Measurements from ENCODE around the gene PDPR.
A peak's percentile ranks its signal among the peaks of the same experiment; 100 is the strongest.
"Not testable (repeated sequence)": the region's sequence is repeated elsewhere in the genome, so short reads cannot be mapped to it uniquely, and the experiment has no call there.

PDPR gene

GRCh38 chr16:70128844-70129243, 14.7 kb downstream of the PDPR start:
- DNase-seq (ENCODE audit: low read depth) = not testable (repeated sequence)

DNA sequence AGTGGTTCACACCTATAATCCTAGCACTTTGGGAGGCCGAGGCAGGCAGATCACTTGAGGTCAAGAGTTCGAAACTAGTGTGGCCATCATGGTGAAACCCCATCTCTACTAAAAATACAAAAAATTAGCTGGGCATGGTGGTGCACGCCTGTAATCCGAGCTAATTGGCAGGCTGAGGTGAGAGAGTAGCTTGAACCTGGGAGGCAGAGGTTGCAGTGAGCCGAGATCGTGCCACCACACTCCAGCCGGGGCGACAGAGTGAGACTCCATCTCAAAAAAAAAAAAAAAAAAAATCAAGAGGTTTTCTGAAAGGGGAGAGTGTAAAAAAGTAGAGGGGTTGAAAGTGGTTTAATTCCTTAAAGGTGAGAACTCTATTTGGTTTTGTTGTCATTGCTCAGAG, 21.7 kb downstream of the PDPR start:
- DNase-seq (ENCODE audit: low read depth) = not testable (repeated sequence)

DNA sequence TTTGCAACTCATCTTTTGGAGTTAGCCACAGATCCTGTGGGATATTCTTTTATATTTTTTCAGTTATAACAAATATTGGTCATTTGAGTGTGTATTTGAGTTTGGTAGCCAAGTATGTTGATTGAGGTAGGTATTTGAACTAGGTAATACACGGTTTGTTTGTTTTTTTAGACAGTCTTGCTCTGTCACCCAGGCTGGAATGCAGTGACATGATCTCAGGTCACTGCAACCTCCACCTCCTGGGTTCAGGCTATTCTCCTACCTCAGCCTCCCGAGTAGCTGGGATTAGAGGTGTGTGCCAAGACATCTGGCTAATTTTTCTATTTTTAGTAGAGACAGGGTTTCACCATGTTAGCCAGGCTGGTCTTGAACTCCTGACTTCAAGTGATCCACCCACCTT, 22.5 kb downstream of the PDPR start:
- not testable (repeated sequence) for DNase-seq (ENCODE audit: low read depth)

GRCh38 chr16:70142739-70143138, 28.6 kb downstream of the PDPR start:
- not testable (repeated sequence) for DNase-seq (ENCODE audit: low read depth)

DNA sequence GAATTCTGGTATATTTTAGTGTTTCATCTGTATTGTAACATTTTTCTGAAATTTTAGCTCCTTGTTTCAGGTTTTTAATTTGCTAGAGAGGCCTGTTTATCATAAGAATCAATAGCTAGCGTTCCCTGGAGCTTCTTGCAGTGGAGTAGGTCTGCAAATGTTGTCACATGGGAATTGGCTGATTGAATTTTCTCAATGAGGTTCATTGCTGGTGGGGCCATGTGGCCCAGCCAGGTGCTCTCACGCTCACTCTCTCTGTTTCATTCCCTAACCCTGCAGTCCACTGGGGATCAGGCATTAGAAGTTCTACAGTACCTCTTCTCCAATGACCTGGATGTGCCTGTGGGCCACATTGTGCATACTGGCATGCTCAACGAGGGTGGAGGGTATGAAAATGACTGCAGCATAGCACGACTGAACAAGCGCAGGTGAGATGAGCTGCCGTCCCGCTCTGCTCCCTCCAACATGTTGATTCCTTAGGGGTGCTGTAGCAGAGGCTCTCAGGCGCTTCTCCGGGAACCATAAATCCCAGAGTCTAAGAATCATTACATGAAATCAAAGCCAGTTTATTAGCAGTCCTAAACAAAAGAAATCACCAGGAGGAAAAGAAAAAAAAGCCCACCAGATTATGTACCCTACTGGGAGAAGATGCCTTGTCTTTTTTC, 29.2 kb downstream of the PDPR start:
- not testable (repeated sequence) for DNase-seq (ENCODE audit: low read depth)

GRCh38 chr16:70147853-70148252, 33.7 kb downstream of the PDPR start:
- not testable (repeated sequence) for DNase-seq (ENCODE audit: low read depth)

DNA sequence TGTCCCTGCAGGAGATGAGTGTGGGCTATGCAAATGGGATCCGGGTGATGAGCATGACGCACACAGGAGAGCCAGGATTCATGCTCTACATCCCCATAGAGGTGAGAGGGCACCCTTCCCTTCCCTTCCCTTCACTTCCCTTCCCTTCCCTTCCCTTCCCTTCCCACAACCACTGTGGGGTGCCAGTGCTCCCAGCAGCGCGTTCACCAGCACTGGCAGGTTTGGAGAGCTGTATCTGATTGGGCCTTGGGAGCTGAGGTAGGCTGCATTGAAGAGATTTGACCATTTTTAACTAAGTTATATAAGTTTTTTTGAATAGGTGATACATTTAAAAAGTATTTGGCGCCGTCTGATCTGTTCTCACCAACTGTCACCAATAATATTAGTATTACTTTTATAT, 34.3 kb downstream of the PDPR start:
- DNase-seq (ENCODE audit: low read depth) = not testable (repeated sequence)

DNA sequence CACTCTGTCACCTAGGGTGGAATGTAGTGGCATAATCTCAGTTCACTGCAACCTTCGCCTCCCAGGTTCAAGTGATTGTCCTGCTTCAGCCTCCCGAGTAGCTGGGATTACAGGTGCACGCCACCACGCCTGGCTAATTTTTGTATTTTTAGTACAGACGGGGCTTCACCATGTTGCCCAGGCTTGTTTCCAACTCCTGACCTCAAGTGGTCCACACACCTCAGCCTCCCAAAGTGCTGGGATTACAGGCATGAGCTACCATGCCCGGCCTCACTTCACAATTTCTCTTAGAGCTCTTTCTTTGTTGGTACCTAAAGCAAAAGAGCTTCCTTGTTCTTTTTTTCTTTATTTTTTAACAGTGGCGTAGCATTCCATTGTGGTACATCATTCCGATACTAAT, 35.2 kb downstream of the PDPR start:
- not testable (repeated sequence) for DNase-seq (ENCODE audit: low read depth)

- DNase-seq (ENCODE audit: low read depth) = no peak
Observed at GRCh38 chr16:70151391-70151790, 37.3 kb downstream of the PDPR start.

GRCh38 chr16:70151941-70152509, 37.9 kb downstream of the PDPR start:
- DNase-seq (ENCODE audit: low read depth) = no peak

GRCh38 chr16:70152578-70153302, 38.6 kb downstream of the PDPR start:
- no peak for DNase-seq (ENCODE audit: low read depth)

- not testable (repeated sequence) for DNase-seq (ENCODE audit: low read depth)
Observed at GRCh38 chr16:70154736-70155135, 40.6 kb downstream of the PDPR start.

DNA sequence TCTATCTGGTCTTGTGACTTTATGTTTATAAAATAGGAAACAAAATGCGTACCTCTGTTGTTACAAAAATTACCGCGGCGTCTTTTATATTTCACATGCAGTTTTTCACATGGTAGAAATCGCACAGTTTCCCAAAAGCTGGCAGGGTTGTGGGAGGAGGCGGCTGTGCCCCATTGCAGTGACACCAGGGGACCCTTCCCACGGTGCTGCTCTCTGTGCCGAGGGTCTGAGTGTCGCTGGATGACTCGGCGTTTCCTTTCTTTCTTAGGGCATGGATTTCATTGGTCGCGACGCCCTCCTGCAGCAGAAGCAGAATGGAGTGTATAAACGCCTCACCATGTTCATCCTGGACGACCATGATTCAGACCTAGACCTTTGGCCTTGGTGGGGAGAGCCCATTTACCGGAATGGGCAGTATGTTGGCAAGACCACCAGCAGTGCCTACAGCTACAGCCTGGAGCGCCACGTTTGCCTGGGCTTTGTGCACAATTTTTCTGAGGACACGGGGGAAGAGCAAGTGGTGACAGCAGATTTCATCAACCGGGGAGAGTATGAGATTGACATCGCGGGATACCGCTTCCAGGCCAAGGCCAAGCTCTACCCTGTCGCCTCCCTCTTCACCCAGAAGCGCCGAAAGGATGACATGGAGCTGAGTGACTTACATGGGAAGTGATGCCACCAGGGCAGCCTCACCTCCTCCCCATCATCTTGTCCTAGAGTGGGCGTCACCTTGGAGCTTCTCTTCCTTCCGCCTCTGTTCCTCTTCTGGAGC, 42.3 kb downstream of the PDPR start:
- DNase-seq (ENCODE audit: low read depth) = no peak

GRCh38 chr16:70157105-70157476, 43.0 kb downstream of the PDPR start:
- no peak for DNase-seq (ENCODE audit: low read depth)

DNA sequence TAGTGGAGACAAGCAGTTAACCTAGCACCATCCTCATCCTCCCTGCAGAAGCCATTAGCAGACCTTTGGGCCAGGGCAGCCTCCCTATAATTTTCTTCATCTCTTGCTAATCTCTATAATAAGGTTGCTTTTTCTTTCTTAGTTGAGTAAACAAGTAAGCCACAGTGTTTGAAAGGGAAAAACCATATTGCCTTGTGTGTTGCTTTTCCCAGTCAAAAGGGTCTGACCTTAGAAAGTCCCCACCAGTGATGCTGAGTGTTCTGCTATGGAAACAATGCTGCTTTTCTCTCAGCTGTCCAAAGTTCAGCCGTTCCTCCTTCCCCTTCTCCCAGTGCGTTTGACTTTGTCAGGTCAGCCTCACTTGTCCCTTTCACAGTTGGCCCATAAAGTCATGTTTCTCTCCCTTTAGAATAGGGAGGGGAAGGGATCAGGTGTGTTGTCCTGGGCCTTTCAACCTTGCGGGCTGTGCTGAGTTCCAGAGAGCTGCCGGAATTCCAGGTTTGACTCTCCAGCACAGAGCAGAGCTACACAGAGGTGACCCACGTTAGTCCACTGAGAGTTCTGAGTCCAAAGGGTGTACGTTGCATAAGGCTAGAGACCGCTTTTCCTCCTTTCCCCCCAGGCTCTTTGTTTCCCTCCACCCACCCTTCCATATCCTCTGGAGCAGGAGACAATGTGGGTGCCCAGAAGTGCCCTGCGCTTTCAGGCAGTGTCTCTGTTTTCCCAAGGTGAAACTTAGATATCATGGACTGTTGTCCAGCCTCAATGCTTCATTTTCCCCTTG, 43.5 kb downstream of the PDPR start:
- no peak for DNase-seq (ENCODE audit: low read depth)

DNA sequence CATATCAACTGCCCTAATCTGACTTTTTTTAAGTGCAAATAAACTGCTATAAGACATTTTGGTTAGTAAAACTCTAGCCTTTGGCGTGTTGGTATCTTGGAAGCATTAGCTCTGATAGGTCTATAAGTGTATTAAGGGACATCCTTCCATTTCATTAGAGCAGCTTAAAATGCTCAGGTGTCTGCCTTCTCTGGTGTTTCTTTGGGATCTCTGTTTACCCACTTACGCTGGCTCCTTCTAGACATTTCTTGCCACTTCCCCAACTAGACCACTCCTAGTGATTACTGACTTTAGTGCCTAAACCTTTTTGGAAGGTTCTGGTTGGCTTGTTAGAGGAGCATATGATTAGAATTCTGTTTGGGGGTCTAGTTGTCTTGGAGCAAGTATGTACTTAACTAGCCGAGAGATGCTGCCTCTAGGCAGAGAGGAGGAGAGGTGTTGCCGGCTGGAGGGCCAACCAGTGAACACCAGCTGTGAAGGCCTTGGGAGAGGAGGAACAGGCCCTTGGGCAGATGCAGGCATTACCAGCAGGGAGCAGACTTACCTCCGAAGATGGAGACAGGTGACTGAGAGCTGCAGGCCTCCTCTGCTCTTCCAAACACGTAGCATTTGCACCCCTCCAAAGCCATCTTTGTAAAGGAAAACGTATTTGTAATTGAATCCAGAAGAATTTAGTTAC, 44.3 kb downstream of the PDPR start:
- no peak for DNase-seq (ENCODE audit: low read depth)

DNA sequence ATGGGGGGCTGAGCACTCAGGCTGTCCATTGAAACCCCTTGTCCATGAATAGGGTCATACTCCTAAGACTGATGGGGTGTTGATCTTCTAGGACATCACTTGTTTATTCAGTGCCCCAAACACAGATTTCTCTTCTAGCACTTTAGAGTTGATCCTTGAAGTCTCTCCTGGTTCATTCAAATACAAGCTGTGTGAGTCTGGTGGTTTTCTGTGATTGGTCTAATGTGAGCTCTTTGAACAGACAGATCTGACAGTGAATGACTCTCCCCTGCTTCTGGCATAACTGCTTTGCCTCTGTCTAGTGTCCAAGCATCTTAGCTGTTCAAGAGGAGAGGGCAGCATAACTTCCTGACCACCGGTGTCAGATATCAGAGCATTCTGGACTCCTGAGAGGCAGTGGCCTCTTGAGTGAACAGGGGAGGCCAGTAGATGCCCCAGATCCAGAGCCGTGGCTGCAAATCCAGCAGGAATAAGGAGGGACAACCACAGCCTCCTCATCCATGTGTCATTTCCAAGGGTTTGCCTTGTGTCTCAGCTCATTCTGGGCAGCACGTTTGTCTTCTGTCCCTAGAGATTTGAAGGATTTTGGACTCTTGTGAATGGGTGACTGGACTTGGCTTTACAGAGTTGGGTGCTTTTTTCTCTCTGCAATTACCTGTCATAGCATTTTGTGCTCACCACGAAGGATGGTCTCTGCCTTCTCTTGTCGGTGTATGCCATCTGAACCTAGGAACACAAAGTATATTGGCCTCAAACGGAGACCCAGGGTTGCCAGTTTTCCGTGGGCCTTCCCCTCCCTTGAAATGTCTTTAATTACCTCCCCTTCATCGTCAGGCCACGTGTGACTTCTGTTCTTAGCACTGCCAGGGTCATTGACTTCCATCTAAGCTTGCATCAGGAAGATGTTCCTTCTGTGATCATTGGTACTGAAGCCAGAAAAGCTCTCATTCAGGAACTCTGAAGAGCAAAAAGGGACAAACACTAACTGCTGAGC, 45.5 kb downstream of the PDPR start:
- peak; percentile 12 for DNase-seq (ENCODE audit: low read depth)

GRCh38 chr16:70160388-70160787, 46.3 kb downstream of the PDPR start:
- no peak for DNase-seq (ENCODE audit: low read depth)

DNA sequence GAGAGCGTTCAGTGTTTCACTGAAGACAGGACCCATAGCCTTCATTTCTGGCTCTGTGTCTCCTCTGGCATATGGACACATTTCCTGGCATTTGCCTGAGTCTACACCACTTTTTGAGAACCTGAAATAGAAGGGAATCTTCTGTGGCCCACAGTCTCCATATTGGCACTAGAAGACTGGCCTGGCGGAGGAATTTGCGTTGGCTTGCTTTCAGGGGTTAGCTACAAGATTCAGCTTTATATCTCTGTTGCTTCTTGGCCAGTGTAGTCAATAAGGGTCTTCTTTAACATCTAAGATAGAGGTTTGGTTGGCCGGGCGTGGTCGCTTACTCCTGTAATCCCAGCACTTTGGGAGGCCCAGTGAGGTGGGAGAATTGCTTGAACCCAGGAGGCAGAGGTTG, 46.7 kb downstream of the PDPR start:
- DNase-seq (ENCODE audit: low read depth) = no peak

DNA sequence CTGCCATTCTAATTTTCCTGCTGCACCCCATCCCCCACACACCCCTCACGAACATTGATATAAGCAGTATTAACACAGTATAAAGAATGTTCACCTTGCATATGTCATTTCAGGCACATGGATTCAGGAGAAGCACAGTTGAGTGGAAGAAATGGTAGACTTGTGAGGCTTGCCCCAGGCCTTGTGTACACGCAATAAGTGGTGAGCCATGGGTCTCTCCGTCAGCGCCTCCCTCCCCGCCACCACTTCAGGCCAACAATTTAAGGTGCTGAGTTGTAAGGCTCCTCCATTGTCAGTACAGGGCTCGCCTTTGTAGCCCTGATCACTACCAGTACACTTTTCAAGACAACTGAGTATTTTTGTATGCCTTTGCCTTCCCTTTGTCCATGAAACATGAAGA, 47.2 kb downstream of the PDPR start:
- DNase-seq (ENCODE audit: low read depth) = no peak

All from stromal cell of bone marrow (primary cell).